NCI-H748 (cell line): Measurements from ENCODE around the gene SIRT3.
A peak's percentile ranks its signal among the peaks of the same experiment; 100 is the strongest.

ENCODE experiments used
- DNase-seq: peaks from one replicate; lab custom pipeline; 2025; ENCODE audit not compliant: unreplicated experiment; lab: John Stamatoyannopoulos, UW

The SIRT3 gene

DNA sequence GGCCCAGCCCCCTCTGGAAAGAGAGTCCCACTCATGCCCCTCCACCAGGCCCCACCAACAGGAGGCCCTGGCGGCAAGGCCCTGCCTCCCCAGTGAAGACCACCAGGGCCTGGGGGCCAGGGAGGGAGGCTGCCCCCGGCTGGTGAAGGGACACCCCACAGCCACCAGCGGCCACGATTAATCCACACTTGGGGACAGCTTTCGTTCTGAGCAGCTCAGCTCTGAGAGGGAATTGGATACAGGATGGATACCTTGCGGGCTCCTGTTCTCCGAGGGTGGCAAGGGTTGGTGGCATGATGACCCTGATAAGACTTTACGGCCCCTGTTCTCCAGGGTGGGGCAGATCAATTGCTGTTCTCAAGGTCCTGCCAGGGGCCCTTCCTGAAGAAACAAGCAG is 35.2 kb upstream of the SIRT3 start:
- DNase-seq: no peak

DNA sequence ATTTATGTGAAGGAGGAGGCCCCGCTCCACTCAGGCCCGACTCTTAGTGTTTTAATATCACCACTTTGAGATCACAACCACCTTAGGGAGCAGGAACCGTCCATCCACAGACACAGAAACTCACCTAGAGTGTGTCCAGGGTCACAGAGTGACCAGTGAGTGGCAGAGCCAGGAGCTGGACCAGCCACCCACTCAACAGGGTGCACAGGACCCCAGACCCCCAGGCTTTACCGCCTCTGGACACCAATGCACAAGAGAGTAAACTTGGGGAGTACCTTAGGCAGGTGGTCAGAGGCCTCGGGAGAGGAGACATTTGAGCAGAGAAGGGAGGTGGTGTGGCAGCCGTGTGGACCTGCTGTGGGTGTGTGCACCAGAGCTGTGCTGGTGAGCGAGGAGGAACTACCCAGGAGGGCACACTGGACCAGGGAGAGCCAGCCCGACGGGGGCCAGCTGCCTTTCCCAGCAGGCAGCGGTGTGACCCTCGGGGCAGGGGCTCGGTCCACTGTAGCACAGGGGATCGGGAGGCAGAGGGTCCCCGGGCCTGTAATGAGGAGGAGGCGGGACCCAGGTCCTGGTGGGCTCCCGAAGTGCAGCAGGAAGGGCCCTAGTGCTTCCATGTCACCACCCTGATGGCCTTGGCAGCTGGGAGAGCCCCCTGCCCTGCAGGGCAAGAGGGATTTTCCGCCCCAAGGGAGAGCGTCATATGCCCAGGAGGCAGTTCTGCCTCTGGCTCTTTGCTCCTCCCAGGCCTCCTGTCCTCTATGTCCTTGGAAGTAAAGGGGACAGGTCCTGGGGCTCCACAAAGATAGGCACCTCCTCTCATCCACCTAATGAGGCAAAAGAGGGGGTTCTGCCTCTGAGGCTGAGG is 34.5 kb upstream of the SIRT3 start:
- no peak for DNase-seq

DNA sequence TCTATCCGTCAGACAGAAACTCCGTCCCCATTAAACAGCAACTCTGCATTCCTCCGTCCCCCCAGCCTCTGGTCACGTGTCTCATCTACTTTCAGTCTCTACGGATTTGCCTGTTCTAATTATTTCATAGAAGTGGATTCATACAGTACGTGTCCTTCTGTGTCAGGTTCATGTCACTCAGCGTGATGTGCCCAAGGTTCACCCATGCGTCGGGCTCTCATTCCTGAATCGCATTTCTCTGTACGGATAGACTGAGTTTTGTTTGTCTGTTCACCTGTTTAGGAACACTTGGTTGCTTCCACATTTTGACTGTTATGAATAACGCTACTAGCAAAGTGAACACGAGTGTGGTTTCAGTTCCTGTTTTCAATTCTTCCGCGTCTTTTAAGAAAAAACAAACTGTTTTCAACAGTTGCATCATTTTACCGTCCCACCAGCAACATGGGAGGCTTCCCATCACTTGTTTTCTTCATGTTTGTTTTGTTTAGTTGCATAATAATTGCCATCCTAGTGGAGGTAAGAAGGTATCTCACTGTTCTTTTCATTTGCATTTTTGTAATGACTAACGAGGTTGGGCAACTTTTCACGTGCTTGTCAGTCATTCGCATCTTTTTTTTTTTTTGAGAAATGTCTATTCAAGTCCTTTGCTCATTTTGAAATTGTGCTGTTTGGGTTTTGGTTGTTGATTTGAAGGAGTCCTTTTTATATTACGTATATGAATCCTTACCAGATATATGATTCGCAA is 33.2 kb upstream of the SIRT3 start:
- DNase-seq: no peak

DNA sequence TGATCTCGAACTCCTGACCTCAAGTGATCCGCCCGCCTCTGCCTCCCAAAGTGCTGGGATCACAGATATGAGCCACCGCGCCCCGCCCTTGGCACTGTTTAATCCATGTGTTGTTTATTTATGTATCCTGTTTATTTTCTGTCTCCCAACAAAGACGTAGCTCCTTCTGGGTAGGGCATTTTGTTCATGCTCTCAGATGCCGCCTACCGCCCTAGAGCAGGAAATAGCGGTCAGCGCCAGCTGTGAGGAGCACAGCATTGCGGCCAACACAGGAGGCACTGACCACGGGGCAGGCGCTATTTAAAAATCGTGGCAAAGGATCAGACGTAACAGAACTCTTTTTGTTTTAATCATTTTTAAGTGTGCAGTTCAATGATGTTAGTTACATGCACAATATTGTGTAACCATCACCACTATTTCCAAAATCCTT is 32.6 kb upstream of the SIRT3 start:
- DNase-seq: peak; percentile 33

DNA sequence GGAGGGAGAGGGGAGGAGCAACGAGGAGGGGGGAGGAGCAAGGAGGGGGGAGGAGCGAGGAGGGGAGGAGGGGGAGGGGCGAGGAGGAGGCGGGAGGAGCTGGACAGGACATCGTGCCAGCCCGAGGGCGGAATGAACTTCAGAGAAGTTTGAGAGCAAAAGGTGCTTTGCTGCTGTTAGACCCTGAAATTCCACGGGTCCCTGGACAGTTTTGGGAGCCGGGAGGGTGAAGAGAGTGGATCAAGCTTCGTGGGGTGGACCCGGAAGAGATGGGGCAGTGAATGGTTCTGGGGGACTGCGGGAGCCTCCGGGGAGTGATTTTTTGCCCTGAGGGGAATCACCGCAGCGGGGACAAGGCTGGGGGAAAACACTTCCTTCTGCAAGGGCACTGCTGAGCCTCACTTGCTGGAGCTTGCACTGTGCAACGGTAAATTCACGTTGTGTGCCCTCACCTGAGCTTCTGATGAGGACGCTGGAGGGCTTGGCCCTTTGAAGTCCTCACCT is 31.4 kb upstream of the SIRT3 start:
- DNase-seq: no peak

- no peak for DNase-seq
These were observed 30.7 kb upstream of the SIRT3 start for GRCh38 chr11:266676-267439.

DNA sequence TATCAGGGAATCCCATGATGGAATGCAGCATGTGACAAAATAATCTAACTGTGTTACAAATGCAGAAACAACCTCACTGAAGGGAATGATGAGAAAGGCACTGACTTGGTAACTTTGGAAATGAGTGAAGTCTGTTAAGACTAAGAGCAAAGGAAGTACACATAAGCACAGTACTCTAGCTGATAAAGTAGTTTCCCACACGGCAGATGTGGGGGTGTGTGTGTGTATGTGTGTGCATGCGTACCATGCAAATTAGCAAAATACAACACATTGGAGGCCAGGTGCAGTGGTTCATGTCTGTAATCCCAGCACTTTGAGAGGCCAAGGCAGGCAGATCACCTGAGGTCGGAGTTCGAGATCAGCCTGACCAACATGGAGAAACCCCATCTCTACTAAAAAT is 25.5 kb upstream of the SIRT3 start:
- no peak for DNase-seq

- no peak for DNase-seq
These were observed 23.3 kb upstream of the SIRT3 start for GRCh38 chr11:259413-259812.

DNA sequence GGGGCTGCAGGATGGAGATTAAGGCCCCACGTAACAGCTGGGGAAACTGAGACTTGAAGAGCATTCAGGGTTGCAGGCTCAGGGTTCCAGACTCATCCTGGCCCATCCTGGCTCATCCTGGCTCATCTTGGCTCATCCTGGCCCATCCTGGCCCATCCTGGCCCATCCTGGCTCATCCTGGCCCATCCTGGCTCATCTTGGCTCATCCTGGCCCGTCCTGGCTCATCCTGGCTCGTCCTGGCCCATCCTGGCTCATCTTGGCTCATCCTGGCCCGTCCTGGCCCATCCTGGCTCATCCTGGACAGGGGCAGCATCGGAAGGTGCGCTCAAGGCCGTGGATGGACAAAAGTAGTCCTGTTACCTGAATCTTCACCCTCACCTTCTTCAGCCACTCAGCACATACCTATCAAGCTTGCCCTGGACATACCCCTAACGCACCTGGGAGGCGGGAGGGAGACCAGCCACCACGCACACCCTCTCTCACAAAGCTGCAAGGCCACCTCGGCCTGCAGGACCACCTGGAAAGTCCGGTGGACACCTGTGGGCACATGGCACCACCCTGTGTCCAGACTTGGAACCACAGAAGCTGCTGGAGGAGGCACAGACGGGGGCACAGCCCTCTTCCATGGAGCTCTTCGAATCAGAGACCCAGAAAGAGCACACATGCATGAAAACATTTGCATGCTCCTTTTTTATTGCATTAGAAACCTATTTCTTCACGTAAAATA is 21.8 kb upstream of the SIRT3 start:
- no peak for DNase-seq

GRCh38 chr11:256952-257737 is 21.0 kb upstream of the SIRT3 start:
- DNase-seq: no peak

DNA sequence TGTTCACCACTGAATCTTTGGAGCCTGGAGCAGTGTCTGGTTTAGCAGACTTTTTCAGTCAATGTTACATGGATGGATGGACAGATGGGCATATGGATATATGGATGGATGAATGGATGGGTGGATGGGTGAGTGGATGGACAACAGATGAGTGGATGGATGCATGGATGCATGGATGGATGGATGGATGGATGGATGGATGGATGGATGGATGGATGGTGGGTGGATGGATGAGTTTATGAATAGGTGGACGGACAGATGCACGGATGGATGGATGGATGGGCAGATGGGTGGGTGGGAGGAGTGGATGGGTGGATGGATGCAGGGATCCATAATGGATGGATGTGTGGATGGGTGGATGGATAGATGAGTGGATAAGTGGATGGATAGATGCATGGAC is 19.7 kb upstream of the SIRT3 start:
- DNase-seq: no peak

- DNase-seq: no peak
These were observed 19.0 kb upstream of the SIRT3 start for GRCh38 chr11:255176-255575.

DNA sequence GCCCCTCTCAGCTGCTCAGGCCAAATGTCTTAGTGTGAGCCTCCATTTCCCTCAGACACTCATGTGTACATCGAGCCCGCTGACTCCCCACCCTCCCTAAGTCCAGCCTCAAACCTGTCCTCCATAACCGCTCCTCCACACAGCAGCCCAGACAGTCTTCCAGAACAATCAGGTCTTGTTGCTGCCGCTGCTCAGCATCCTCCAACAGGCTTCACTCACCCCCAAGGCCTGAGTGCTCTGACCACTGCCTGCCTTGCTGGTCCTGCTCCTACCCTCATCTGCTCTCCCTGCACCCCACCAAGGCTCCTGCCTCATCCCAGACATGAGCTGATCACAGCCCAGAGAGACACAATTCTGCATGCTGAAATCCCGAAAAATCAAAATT is 17.7 kb upstream of the SIRT3 start:
- DNase-seq: no peak

DNA sequence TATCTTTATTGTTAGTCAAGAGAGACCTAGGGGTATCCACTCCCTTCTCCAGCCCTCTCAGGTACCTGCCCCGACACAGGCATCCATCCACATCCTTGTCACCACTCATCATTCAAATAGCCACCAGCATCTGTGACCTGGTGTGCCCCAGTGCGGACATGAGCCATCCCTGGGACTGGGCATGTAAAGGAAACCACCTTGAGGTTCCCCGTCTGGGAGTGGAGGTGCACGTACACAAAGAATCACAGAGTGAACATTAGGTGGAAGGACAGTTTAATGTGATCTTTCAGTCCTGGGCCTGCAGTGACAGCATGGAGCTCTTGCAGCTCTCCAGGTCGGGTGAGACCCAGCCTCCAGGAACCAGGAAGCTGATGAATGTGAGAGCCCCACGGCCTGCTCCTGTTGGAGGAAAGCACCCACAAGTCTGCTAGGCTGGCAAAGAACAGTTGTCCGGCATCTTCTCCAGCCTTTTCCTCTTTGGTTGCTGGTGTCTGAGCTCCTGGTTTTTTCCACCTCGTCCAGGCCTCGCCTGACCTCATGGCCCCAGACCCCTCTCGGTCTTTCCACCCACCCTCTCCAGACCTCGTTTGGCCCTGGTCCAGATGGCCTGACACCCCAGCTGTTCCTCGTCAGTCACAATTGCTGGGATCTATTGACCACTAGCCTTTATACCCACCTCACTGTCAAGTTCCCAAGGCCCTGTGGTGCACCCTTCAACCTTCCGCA is 17.2 kb upstream of the SIRT3 start:
- no peak for DNase-seq

DNA sequence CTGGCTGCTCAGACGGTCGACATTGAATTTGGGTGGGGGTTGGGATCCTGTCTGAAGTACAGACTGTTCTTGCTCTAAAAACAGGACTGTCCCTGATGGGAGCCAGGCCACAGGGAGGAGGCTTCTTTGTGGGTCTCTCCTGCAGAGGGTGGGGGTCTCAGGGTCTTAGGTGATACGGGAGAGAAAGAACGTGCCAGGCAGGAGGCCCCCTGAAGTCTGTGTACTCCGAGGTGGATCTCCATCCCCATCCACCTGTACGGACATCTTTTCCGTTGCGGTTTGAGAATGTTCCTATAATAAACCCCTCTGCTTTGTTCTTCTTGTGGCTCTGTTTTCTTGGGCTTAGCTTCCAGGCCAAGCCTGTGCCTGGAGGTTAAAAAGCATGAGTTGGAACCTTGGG is 16.5 kb upstream of the SIRT3 start:
- DNase-seq: no peak

GRCh38 chr11:251550-251949 is 15.4 kb upstream of the SIRT3 start:
- DNase-seq: no peak

- DNase-seq: peak; percentile 50
These were observed 14.7 kb upstream of the SIRT3 start for GRCh38 chr11:250740-251299.

DNA sequence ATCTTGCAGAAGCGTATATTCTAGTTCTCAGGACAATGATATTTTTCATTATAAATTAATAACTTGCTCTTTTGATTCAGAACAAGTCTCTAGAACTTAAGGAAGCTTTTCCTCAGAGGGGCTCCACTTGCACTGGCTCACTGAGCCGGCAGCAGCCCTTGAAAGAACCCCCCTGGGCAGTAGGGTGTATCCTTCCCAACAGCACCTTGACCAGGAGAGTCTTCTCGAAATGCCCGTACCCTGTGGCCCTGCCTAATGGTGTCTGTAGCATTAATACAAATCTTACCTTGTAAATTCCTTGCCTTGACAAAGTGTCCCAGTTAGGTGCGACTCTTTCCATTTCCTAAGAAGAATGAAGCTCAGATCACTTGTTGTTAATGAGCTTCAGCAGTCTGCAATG is 14.1 kb upstream of the SIRT3 start:
- no peak for DNase-seq

GRCh38 chr11:249062-249461 is 12.9 kb upstream of the SIRT3 start:
- no peak for DNase-seq
